Astrocyte of the spinal cord (primary cell): ENCODE results near the gene ADAMTSL1.

ENCODE experiments used
- DNase-seq: peaks from one replicate; pipeline ENCODE4 v3.0.0; 2011; ENCODE audit warnings: low read depth, low spot score
- H3K4me3 ChIP-seq: 2 replicates; pipeline ENCODE4 v1.5.1; 2011; ENCODE audit warnings: low read depth, mild to moderate bottlenecking, low read length, moderate library complexity
- in situ Hi-C: cut with HindIII; loops from 2 replicates; pipeline ENCODE4 v1.10.0; 2017; ENCODE audit warnings: low sequenced_read_pairs
- TF ChIP-seq, protein P1 (sequence below): IDR thresholded peaks from 2 replicates; pipeline ENCODE4 v1.5.1; 2012; ENCODE audit warnings: low read depth, mild to moderate bottlenecking, low read length, inconsistent platforms

Gene ADAMTSL1, protein sequence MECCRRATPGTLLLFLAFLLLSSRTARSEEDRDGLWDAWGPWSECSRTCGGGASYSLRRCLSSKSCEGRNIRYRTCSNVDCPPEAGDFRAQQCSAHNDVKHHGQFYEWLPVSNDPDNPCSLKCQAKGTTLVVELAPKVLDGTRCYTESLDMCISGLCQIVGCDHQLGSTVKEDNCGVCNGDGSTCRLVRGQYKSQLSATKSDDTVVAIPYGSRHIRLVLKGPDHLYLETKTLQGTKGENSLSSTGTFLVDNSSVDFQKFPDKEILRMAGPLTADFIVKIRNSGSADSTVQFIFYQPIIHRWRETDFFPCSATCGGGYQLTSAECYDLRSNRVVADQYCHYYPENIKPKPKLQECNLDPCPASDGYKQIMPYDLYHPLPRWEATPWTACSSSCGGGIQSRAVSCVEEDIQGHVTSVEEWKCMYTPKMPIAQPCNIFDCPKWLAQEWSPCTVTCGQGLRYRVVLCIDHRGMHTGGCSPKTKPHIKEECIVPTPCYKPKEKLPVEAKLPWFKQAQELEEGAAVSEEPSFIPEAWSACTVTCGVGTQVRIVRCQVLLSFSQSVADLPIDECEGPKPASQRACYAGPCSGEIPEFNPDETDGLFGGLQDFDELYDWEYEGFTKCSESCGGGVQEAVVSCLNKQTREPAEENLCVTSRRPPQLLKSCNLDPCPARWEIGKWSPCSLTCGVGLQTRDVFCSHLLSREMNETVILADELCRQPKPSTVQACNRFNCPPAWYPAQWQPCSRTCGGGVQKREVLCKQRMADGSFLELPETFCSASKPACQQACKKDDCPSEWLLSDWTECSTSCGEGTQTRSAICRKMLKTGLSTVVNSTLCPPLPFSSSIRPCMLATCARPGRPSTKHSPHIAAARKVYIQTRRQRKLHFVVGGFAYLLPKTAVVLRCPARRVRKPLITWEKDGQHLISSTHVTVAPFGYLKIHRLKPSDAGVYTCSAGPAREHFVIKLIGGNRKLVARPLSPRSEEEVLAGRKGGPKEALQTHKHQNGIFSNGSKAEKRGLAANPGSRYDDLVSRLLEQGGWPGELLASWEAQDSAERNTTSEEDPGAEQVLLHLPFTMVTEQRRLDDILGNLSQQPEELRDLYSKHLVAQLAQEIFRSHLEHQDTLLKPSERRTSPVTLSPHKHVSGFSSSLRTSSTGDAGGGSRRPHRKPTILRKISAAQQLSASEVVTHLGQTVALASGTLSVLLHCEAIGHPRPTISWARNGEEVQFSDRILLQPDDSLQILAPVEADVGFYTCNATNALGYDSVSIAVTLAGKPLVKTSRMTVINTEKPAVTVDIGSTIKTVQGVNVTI (N-terminal part only)

DNA sequence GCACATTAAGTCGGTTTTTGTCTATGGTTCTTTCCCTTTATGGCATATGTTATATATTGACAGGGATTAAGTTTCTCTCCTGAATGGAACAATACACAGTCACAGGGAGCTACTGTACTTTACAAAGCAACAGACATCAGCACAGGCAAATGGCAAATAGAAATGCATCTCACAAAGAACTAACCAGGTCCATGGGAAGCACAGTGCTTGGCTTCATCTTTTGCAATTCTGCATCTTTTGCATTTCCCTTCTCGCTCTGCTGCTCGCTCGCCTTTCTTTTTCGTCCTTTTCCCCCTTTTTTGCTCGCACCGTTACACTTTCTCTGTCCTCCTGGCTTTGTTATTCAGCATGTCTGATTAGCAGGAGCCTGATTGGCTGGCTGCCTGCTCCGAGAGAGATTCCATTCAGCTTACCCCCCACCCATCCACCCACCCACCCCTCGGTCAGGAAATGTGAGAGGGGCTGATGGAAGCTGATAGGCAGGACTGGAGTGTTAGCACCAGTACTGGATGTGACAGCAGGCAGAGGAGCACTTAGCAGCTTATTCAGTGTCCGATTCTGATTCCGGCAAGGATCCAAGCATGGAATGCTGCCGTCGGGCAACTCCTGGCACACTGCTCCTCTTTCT, at the start of gene ADAMTSL1:
ADAMTSL1 (plus strand) TSS at position 502 of the 628 bp plus-strand sequence; CDS start at position 582, 80 bp downstream.
- in situ Hi-C loops, result loop anchor here (25.0 kb wide), 1 partner anchor 211 kb away; no protein-coding TSS in a partner anchor
- TF ChIP-seq, protein P1, sequence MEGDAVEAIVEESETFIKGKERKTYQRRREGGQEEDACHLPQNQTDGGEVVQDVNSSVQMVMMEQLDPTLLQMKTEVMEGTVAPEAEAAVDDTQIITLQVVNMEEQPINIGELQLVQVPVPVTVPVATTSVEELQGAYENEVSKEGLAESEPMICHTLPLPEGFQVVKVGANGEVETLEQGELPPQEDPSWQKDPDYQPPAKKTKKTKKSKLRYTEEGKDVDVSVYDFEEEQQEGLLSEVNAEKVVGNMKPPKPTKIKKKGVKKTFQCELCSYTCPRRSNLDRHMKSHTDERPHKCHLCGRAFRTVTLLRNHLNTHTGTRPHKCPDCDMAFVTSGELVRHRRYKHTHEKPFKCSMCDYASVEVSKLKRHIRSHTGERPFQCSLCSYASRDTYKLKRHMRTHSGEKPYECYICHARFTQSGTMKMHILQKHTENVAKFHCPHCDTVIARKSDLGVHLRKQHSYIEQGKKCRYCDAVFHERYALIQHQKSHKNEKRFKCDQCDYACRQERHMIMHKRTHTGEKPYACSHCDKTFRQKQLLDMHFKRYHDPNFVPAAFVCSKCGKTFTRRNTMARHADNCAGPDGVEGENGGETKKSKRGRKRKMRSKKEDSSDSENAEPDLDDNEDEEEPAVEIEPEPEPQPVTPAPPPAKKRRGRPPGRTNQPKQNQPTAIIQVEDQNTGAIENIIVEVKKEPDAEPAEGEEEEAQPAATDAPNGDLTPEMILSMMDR, result no peak
- peak; percentile 90 for DNase-seq
- peak within 1 kb of the TSS; percentile 59 for H3K4me3 ChIP-seq

DNA sequence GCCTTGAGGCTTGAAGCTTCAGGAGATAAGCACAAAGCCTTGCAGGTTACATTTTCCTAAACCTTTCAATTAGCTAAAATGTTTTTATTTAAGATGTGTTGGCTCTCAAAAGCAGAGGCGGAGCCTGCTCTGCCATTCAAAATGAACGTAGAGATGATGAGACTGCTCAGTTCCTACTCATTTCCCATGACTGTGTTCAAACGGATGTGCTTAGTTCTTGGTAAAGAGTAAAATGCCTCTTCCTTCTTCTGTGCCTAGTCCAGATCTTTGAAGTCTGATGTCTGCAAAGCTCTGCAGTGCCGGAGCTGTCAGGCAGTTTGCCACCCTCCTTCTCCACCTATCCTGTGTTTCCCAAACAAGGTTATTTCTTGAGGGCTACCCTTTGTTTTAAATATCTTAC, 46.3 kb upstream of the ADAMTSL1 start:
- no peak overlapping the region for H3K4me3 ChIP-seq
- no peak for DNase-seq
- TF ChIP-seq, protein P1, result no peak
- in situ Hi-C loops, result no loop called here

DNA sequence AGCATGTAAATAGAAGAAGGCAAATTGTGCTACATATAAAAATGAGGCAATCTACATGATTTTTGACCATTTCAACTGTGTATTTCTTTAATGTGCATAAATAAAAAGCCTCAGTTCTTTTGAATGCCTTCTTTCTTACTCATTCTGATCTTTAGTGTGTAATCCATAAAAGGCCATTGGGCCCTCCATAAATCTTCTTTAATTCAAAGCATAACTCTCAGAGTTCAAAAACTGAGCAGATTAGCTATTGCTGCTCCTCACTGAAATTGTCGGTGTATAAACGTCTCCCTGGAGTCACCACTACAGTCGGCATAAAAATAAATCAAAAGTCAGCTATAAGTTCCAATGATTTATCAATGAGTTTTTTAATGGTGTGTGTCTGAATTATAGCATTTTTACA, 45.3 kb upstream of the ADAMTSL1 start:
- H3K4me3 ChIP-seq, result no peak overlapping the region
- TF ChIP-seq, protein P1, result no peak
- DNase-seq, result no peak
- in situ Hi-C loops, result no loop called here

DNA sequence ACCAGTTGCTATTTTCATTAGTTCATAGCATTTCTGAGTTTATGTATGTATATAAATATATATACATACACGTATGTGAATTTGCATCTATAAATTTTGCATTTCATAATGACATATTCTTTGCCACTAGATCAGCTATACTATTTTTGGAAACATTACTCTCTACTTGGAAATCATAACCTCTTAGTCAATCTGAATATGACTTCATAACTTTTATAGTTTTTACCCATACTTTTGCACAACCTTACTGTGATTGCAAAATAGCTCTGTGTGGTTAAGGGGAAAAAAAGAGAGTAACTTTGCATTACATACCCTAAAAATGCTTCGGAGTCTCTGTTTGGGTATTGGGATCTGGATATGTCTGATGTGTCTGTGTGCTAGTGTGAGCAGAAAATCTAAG, 44.9 kb upstream of the ADAMTSL1 start:
- DNase-seq, result peak; percentile 18
- in situ Hi-C loops, result no loop called here

DNA sequence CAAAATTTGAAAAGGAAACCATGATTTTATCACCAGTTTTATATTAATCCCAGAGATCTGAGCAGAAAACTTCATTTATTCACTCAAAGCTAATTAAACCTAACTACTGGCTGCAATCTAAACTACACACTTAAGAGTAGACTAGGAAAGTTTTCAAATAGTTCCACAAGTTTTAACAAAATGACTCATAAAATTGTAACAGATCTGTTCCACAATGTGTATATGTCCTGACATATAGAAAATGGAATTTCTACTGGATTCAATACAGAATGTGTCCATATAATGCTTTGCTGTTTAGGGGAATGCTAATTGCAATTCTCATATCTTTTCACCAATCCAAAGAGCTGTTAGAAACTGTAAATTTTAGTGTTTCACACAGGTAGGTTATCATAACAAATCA, 40.3 kb upstream of the ADAMTSL1 start:
- no peak for DNase-seq
- H3K4me3 ChIP-seq, result no peak overlapping the region
- in situ Hi-C loops, result no loop called here
- TF ChIP-seq, protein P1, result no peak

More for the DNA sequence above, 44.9 kb upstream of the ADAMTSL1 start:
- no peak overlapping the region for H3K4me3 ChIP-seq
- TF ChIP-seq, protein P1, result no peak
